ENCODE results near the gene IPO13.

The IPO13 gene

DNA sequence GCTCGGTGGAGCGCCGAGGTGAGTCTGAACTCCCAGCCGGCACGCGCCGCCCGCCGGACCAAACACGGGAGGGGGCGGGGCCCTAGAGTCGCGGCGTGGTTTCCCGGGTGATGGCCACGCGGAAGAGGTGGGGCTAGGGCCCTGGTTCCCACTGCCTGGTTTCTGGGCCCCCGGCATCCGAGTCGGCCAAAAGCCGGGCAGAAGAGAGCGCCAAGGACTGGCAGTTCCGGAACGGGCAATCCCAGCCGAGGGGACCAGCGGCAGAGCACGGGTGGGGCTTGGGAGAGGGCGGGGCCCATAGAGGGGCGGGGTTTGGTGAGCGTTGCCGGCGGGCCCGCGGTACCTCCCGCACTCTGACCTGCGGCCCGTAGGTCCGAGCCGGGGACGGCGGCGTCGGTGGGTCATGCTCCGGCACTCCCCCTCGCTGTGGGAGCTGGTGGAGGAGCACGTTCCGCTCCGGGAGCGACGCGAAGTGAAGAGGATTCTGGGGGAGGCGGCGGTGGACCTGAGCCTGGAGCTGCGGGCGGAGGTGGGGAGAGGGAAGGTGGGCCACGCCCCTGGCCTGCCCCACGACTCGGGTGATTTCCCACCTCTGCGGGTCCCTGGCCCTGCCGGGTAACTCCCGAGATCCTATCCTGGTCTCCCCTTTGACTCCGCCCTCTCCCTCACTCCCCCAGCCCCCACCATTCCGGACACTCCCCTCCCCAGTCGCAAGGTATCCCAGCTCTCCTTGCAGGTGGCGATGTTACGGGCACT lies 44.9 kb downstream of the IPO13 start, which contains the start of gene CCDC24:
CCDC24 (plus strand) TSS at position 124 of the 756 bp plus-strand sequence; CDS start at position 404, 280 bp downstream.
- peak; percentile 88 for DNase-seq

DNA sequence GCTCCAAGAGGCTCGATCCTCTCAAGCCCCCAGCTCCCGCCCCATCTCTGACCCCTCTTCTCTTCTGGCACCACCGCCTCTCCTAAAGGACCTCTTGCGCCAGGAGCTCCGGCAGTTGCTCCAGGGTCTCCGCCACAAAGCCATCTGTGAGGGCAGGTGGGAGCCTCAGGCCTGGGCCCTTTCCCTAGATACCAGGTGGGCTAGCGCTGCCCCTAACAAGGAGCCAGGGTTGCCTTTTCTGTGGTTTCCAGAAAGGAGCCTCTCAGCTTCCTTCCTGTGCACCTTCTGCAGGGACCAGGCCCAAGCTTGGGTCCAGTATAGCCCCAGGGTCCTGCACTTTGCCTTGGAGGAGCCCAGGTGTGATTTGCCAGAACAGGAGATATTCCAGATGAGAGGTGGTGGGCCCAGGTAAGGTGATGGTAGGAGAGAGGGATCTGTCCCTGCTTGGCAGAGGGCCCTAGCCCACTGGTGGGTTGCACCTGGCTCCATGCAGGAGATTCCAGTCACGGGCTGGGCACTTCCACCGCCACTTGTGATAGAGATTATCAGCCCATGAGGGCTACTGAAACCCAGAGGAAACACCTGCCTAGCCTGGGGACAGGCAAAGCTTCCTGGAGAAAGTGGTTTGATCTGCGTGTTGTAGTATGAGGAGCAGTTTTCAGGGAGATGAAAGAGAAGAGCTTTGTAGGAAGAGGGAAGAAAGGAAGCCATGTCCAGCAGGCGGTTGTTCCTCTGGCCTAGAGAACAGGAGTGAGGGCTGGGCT lies 45.7 kb downstream of the IPO13 start:
- no peak for DNase-seq

DNA sequence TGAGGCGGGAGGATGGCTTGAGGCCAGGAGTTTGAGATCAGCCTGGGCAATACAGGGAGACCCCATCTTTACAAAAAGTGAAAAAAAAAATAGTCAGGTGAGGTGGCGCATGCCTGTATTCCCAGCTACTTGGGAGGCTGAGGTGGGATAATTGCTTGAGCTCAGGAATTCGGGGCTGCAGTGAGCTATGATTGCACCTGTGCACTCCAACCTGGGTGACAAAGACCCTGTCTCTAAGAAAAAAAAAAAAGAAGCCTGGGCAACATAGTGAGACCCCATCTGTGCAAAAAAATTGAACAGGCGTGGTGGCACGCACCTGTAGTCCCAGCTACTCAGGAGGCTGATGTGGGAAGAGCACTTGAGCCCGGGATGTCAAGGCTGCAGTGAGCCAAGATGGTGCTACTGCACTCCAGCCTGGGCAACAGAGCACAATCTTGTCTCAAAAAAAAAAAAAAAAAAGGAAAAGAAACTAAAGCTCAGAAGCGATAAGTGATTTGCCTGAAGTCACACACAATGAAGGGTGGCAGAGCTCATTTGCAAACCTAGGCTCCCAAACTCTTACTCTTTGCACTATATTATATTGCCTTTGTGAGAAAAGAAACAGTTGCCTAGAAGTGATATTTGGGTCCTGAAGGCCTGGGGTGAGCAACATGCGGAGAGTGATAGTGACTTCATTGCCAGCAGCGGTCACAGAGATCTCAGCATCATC lies 46.6 kb downstream of the IPO13 start:
- no peak for DNase-seq

DNA sequence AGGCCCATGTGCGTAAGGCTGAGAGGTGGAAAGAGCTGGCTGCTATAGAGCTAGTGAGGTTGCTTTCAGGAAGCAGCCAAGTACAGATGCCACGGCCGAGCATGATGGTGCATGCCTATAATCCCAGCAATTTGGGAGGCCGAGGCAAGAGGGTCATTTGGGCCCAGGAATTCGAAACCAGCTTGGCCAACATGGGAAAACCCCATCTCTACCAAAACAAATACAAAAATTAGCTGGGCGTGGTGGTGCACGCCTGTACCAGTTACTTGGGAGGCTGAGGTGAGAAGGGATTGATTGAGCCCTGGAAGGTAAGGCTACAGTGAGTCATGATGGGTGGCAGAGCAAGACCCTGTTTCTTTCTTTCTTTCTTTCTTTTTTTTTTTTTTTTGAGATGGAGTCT lies 47.3 kb downstream of the IPO13 start:
- no peak for DNase-seq

DNA sequence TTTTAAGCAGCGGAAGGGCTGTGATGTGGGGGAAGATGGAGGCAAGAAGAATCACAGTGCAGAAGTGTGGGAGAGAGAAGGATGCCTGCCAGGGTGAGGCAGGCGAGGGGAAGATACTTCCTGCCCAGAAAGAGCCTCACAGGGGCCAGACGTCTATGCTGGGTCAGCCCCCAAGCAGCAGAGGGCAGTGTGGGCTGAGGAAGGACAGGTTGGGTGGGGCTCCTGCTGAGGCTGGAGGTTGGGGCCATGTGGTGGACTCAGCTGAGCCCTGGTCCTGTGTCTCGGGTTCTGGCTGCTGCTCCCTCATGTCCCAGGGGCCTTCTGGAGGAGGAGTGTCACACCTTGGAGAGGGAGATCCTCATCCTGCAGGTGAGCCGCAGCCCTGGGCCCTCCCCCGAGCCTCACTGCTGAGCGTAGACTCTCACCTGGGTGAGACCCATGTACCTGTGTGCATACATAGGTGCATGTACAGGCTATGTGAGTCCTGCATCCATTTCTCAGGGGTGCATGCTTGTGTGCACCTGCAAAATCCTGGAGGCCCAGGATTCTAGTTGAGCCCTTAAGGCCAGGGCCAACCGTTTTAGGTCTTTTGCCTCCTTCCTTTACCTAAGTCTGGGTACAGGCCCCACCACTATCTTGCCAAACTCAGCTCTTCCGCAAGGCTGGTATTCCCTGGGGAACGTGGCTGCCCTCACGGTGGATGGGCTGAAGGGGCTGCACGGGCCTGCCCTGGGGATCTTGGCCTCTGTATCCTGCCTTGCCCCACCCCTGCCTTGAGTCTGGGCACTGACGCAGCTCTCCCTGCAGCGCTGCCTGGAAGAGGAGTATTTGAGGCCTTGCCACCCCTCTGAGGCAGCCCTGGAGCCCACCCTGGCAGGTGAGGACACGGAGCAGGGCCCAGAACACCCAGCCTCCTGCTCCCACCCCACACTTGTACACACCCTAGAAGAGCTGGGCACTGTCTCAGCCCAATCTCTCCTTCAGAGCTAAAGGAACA lies 48.3 kb downstream of the IPO13 start:
- peak; percentile 28 for DNase-seq

DNA sequence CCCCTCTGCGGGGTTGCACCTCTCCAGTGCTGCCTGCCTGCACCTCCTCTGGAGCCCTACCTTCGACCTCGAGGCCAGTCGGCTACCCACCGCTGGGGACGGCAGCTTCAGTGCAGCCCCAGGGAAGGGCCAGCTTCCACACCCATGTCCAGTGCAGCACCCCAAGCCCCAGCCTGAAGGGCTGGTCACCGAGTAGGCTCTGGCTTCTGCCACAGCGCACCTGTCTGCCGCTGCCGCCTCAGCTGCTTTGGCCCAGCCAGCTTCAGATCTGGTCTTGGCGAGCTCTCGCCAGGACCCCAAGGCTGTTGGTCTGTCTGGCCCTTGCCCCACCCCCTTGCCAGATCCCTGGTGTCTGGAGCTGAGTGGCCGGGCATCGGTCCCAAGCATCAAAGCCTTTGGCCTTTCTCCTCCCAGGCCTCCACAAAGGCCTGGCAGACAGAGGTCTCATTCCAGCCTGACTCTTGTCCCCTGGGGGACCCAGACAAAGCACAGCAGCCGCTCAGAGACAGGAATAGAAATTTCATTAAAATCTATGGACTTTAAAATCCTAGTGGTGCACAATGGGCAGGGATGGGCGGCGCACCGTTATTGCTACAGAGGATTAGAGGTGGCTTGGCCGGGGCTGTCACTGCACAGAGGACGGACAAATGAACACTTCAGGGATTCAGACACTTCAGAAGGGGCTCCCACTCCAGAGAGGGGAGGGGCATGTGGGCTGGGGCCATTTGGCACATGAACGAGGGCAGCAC lies 49.4 kb downstream of the IPO13 start:
- no peak for DNase-seq

DNA sequence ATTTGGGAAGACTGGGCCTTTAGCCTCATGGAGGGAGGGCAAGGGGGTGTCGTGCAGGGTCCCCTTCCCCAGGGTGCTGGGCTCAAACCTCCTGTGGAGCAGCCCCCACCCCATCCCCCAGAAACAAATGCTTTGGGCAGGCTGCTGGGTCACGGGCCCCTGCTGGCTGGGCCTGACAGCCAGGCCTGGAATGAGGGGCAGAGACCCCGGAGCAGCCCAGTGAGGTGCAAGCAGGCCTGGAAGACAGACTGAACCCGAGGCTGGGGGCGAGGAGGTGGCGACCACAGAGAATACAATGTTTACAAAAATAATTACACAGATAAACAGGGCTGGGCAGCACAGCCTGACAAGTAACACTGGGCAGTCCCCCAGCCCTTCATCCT lies 50.0 kb downstream of the IPO13 start:
- DNase-seq = no peak

DNA sequence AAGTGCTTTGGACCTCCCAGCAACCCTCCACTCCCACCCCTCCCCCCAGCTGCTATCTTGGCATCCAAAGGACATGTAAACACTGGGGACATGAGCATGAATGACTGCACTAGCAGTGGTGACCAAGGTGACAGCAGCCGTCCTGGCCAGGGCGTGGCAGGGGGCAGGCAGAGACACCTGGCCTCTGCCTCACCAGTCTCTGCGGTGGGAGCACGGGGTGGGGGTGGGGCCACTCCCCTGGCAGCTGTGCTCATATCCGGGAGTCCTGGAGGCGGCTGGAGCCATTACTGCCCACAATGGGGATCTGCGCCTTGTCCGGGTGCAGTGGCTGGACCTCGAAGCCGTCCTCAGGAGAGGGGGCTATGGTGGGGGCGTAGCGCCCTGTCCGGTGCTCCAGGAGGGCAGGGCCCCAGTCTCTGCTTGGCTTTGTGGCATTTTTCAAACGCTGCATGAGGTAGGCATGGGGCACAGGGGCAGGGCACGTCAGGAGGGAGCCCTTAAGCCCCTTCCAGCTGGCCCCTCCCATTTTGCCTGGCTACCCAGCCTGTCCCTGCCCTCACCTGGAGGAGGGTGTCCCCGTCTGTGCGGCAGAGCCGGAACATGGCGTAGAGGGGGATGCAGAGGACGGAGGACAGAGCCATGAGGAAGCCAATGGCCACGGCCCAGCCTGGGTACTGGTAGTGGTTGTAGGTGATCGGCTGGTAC lies 50.7 kb downstream of the IPO13 start:
- DNase-seq = no peak

DNA sequence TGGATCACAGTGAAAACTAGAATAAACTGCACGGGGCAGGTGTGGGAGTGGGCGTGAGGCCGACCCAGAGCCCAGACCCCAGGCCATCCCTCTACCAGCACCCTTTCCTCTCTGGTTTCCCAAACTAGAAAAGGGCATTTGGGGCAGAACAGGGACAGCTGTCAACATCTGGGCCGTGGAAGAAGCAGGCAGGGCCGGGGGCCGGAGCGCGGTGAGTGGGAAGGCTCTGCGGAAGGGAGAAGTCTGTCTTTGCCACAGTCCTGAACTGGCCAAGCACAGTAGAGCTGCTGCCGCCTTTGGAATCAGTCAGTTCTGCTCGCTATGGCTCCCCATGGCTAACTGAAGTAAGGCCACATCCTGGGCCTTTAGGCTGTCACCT lies 51.2 kb downstream of the IPO13 start:
- DNase-seq = no peak

DNA sequence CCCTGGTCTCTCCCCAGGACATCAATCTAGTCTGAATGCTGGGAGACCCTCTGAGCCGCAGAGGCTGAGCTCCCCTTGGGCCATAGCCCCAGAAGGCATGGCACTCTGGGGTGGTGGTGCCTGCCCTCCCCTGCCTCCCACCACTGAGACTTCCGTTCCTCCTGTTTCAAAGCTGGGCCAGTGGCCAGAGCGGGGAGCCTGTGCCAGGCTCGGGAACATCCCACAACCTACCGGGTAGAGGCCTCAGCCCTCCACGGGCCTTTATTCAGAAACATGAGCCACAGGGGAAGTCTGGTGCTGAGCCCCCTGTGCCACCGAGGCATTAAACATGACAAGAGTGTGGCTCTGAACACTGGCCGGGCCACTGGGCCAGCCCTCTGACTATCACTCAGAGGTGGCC lies 52.7 kb downstream of the IPO13 start:
- no peak for DNase-seq

DNA sequence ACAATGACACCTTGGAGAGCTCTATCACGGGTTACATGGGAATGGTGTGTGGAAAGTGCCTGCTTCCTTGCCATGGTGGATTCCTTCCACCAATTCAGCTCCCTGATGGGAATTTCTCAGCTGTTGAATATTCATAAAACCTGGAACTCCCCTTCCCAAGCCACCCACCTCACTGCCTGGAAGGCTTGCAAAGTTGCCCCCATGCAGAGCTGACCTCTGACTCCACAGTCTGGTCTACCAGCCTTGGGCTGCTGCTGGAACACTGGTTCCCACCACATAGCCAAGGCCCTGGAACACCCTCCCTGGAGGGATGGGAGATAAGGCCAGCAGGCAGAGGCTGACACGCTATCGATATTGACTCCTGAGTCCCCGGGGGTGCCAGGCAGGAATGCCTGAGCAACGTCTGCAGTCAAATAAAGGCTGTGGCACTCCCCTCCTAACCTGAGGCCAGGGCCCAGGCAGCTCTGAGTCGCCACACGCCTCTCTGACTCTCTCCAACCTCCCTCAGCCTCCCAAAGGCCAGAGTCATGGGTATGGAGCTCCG lies 53.4 kb downstream of the IPO13 start:
- no peak for DNase-seq

DNA sequence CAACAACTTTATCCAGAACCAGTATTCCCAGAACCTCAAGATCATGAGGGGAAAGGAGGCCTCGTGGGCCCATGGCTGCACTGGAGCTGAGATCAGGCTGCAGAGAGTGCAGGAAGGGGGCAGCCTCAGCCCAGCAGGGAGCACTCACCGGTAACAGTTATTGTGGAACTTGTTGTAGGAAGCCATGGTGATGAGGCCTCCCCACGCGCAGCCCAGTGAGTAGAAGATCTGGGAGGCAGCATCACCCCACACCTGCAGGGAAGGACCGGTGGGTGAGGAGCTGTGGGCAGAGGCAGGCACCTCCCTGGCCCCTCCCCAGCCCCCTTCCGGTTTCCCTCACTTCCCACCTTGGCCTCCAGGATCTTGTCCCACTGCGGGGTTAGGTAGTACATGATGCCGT lies 55.4 kb downstream of the IPO13 start:
- no peak for DNase-seq

DNA sequence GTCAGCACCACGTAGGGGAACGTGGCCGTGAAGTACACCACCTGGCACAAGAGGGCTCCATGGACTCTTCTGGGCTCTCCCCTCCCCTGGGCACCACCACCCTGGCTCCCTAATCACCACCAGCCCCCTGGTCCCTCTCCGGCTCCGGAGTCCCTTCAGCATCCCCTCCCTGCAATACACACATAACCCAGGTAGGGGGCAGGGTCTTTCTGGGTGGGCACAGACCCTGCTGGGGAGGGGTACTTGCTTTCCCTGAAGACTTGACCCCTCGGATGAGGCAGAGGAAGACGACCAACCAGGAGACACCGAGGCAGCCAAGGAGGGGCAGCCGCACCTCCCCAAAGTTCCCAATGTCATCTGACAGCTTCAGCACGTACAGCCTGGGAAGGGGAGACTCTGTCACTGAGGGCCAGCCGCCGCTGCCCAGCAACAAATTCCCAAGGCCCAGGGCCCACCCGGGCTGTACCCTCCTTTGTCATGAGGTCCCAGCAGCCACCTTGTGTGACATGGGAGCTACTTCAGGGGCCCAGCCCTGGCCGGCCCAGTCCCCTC lies 55.9 kb downstream of the IPO13 start:
- DNase-seq = no peak

DNA sequence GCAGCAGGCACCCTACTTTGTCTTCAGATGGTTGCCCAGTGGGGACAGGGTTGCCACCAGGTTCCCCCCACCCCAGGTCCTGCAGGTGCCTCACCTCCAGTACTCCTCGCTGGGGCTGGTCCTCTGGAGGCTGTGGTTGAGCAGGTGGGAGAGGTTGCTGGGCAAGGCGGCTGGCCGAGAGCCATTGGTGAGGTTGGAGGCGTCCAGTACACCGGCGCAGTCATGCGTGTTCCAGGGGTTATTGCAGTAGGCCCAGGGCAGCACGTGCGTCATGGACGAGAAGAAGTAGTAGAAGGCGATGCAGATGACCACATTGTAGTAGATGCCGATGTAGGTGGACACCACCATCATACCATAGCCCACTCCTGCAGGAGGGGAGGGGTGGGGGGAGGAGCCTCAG lies 61.5 kb downstream of the IPO13 start:
- no peak for DNase-seq

DNA sequence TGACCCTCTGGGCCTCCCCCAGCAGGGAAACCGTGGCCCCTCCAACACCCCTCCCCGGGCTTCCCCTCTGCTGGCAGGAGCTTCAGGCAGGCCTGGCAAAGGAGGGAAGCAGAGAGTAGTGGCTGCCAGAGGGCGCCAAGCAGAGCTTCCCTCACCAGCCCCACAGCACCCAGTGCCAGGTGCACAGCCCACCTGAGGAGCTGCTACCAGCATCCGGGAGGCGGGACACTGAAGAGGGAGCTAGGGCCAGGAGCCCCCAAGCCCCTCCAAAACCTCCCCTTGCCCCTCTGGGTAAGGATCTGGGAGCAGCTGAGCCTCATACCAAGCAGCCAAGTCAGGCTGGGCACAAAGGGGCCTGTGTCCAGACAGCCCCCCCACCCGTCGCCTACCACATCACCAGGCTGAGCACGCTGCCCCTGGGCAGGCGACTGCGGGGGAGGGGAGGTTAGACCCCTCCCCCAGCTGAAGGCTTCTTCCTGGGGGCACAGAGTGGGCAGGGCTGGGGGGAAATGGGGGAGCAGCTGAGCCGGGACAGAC lies 64.3 kb downstream of the IPO13 start:
- DNase-seq = no peak

DNA sequence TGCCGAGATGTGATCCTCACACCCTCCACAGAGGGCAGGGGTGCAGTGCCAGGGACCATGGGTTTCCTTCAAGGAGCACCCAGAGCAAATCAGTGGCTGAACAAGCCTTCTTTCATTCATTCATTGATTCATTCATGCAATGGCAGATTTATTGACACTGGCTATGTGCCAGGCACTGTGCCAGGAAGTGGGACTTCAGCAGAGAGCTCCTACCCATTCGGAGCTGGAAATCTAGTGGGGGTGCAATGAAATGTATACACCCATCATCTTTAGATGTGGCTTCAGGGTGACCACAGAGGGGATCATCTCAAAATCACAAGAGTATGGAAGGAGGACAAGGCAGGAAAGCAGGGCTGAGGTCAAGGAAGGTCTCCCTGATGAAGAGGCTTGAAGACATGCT lies 65.7 kb downstream of the IPO13 start:
- no peak for DNase-seq

DNA sequence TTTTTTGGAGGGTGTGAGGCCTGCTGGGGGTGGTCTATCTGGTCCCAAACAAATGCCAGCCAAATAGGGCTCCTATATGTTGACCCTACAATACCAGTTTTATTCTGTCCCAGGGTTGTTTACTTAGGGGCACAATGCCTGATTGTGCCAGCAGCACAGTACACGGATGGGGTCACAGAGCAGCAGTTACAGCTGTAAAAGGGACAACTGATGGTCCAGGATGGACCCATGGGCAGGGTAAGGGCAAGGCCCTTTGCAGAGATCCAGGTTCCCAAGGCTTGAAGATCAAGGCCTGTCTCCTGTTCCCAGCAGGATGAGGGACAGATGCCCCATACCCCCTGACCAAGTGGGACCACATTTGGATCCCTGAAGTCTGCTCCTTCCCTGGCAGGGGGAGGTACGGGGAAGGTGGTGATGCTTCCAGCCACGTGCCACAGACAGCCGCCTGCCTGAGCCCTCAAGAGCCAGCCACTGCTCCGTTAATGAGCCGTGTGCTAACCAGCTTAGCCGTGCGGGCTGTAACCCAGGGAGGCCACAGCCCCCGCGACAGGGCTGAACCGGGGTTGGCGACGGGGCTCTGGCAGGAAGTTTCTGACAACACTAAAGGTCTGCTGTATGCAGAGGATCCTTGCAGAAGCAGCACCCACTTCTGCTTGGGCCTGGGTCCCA lies 66.3 kb downstream of the IPO13 start:
- no peak for DNase-seq

DNA sequence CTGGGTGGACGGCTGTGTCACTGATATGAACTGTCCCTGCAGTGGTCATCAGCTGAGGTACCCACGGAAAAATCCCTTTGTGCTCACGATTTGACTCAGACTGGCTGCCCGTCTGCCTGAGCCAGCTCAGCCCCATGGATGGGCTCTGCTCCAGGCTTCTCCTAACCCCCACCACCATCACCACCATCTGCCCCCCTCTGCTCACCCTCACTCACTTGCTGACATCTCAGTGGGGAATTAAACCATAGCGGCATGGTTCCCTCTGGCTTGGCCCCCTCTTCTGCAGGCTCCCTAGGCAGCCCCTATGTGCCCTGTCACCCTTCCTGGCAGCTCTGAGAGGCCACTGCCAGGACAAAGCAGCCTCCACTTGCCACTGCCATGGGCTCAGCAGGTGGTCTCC lies 67.2 kb downstream of the IPO13 start:
- no peak for DNase-seq

DNA sequence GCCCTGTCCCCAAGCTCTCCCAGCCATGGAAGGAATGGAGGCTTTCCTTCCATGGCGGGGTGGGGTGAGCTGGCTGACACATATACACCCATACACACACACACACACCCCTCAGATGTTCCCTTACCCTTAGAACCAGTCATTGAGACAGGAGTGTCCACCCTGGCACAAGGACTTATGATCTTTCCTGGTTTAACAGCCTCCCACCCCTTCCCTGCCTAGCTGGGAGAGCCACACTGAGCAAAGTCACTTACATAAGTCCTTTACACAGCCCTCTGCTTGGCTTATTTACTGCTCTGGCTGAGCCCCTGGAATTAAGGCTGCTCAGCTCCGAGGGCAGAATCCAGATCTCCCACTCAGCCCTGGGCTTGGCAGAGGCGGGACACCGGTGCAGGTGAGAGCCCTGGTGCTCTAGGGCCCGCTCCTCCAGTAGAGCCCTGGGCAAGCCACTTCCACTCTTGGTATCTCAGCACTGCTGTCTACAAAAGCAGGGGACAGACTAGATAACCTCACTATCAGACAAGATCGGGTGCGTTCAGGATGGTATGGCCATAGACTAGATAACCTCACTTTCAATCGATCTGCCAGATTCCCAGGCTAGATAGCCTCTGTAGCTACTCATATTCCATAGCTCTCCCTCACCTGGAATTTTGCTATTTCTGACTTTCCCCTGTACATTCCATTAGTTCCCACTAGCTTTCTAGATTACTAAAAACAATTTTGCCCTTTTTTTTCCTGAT lies 67.8 kb downstream of the IPO13 start:
- DNase-seq = no peak

All from stimulated activated CD4-positive, alpha-beta T cell treated with anti-CD3 and anti-CD28 coated beads, Interleukin-15, amount 100 ng/mL, for 24 hours (primary cell).